ENCODE results near the gene SLC13A2. TPM values are rescaled to one million over a fixed set of nuclear protein-coding genes. Genes with fewer than 3 reads are reported as not detected.
"Not testable (repeated sequence)": the region's sequence is repeated elsewhere in the genome, so short reads cannot be mapped to it uniquely, and the experiment has no call there.

Gene SLC13A2
- total RNA-seq, 1 donor from 2014 or later: not detected

DNA sequence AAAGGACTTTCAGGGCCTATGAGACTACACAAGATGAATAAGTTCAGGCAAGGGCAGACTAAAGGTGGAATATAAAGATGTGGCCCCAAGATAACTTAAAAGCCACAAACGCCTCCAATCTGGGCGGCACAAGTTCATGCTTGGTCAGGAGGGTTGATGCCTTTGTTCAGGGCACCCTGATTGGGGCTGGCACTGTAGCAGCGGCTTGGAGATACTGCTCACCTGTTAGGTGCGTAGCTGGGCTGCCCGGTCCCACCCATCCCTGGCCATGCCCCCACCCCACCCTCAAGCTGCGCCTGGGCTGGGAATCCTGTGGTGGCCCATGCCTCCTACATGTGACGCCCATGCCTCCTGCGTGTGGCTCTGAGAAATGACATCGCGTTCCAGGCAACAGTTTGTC, 12.5 kb upstream of the SLC13A2 start:
- DNase-seq (ENCODE audit: low spot score in 2 of 2, unreplicated experiment in 2 of 2): no peak
- no peak overlapping the region for H3K27ac Mint-ChIP-seq
- H3K27me3 Mint-ChIP-seq (ENCODE audit: low read depth): peaks cover 20% of the 10 kb centered on the region

DNA sequence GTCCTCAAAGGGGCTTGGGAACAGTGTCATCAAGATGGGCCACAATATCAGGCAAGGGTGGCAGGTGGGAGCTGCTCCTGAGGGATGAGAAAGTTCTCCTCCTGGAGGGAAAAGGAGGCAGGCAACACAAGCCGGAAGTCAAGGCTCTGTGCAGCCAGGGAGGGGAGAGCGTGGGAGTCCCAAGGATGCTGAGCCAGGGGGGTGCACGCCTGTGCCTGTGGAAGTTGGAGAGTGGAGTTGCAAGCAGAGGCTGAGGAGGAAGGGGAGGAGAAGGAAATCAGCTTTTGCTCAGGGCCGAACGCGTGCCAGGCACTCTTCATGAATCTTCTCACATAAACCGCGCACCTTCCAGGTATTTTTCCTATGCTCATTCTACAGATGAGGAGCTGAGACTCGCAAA, 7.4 kb upstream of the SLC13A2 start:
- Mint-ChIP-seq H3K27me3 (ENCODE audit: low read depth) (peaks cover 50% of the 10 kb centered on the region), H3K27ac (no peak overlapping the region), H3K9me3 (no peaks in the 10 kb centered on the region), H3K4me3 (no peak overlapping the region), H3K36me3 (no peaks in the 10 kb centered on the region), H3K4me1 (peaks cover 6% of the 10 kb centered on the region)
- no peak for DNase-seq (ENCODE audit: low spot score in 2 of 2, unreplicated experiment in 2 of 2)
- TF ChIP-seq, protein P1, sequence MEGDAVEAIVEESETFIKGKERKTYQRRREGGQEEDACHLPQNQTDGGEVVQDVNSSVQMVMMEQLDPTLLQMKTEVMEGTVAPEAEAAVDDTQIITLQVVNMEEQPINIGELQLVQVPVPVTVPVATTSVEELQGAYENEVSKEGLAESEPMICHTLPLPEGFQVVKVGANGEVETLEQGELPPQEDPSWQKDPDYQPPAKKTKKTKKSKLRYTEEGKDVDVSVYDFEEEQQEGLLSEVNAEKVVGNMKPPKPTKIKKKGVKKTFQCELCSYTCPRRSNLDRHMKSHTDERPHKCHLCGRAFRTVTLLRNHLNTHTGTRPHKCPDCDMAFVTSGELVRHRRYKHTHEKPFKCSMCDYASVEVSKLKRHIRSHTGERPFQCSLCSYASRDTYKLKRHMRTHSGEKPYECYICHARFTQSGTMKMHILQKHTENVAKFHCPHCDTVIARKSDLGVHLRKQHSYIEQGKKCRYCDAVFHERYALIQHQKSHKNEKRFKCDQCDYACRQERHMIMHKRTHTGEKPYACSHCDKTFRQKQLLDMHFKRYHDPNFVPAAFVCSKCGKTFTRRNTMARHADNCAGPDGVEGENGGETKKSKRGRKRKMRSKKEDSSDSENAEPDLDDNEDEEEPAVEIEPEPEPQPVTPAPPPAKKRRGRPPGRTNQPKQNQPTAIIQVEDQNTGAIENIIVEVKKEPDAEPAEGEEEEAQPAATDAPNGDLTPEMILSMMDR (IDR thresholded peaks at IDR 0.05; ENCODE audit: unreplicated experiment): no peak

More for the DNA sequence above, 12.5 kb upstream of the SLC13A2 start:
- Mint-ChIP-seq H3K4me1 (peaks cover under 1% of the 10 kb centered on the region), H3K36me3 (no peaks in the 10 kb centered on the region), H3K9me3 (no peaks in the 10 kb centered on the region), H3K4me3 (no peak overlapping the region)
- TF ChIP-seq, protein P1 (IDR thresholded peaks at IDR 0.05; ENCODE audit: unreplicated experiment): no peak

DNA sequence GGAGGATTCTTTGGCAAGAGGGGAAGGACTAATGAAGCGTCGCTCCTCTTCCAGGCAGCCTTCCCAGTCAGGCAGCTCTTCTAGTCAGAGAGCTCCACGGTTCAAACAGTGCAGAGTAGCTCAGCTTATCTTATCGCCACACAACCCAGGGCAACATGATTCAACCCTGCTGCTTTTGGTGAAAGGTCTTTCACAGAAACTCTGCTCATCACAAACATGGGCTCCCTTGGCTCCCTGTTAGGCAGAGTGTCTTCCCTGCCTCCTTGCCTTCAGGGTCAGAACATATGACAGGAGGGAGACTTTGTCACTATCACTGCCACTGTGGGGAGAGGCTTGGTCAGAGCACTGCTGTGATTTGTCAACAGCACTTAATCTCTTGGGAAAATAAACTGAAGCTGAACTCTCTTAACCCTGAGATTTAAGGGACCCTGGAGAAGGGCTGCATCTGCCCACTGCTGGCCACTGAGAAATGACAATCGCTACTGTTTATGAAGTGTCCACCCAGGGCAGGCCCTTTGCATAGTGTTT, 6.9 kb upstream of the SLC13A2 start:
- peaks cover 50% of the 10 kb centered on the region for H3K27me3 Mint-ChIP-seq (ENCODE audit: low read depth)

DNA sequence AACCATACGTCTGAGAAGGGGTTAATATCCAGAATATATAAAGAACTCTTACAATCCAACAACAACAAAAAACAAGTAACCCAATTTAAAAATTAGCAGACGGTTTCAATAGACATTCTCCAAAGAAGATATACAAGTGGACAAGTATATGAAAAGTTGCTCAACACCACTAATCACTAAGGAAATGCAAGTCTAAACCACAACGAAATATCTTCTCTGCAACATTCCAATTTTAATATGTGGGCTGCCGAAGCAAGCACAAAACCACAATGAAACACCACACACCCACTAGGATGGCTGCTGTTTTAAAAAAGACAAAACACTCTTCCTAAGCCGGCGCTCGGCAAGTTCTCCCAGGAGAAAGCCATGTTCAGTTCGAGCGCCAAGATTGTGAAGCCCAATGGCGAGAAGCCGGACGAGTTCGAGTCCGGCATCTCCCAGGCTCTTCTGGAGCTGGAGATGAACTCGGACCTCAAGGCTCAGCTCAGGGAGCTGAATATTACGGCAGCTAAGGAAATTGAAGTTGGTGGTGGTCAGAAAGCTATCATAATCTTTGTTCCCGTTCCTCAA, 5.9 kb upstream of the SLC13A2 start:
- Mint-ChIP-seq H3K9me3 (no peaks in the 10 kb centered on the region), H3K4me3 (no peak overlapping the region), H3K36me3 (no peaks in the 10 kb centered on the region), H3K27ac (no peak overlapping the region), H3K4me1 (peaks cover 8% of the 10 kb centered on the region), H3K27me3 (ENCODE audit: low read depth) (peaks cover 47% of the 10 kb centered on the region)
- no peak for DNase-seq (ENCODE audit: low spot score in 2 of 2, unreplicated experiment in 2 of 2)
- TF ChIP-seq, protein P1 (IDR thresholded peaks at IDR 0.05; ENCODE audit: unreplicated experiment): no peak

More for the DNA sequence above, 6.9 kb upstream of the SLC13A2 start:
- TF ChIP-seq, protein P1 (IDR thresholded peaks at IDR 0.05; ENCODE audit: unreplicated experiment): no peak
- no peaks in the 10 kb centered on the region for H3K9me3 Mint-ChIP-seq
- no peak for DNase-seq (ENCODE audit: low spot score in 2 of 2, unreplicated experiment in 2 of 2)
- no peak overlapping the region for H3K4me3 Mint-ChIP-seq
- peaks cover 8% of the 10 kb centered on the region for H3K4me1 Mint-ChIP-seq
- no peak overlapping the region for H3K27ac Mint-ChIP-seq
- no peaks in the 10 kb centered on the region for H3K36me3 Mint-ChIP-seq

DNA sequence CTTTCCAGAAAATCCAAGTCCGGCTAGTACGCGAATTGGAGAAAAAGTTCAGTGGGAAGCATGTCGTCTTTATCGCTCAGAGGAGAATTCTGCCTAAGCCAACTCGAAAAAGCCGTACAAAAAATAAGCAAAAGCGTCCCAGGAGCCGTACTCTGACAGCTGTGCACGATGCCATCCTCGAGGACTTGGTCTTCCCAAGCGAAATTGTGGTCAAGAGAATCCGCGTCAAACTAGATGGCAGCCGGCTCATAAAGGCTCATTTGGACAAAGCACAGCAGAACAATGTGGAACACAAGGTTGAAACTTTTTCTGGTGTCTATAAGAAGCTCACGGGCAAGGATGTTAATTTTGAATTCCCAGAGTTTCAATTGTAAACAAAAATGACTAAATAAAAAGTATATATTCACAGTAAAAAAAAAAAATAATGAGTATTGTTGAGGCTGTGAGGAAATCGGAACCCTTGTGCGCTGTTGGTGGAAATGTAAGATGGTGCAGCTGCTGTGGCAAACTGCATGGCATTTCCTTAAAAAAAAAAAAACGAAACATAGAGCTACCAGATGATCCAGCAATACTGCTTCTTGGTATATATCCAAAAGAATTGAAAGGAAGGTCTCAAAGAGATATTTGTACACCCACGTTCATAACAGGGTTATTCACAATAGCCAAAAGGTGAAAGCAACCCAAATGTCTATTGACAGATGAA, 5.3 kb upstream of the SLC13A2 start:
- not testable (repeated sequence) for DNase-seq (ENCODE audit: low spot score in 2 of 2, unreplicated experiment in 2 of 2); H3K27ac Mint-ChIP-seq; H3K4me3 Mint-ChIP-seq; H3K36me3 Mint-ChIP-seq; H3K4me1 Mint-ChIP-seq; H3K9me3 Mint-ChIP-seq
- peaks cover 41% of the 10 kb centered on the region for H3K27me3 Mint-ChIP-seq (ENCODE audit: low read depth)

DNA sequence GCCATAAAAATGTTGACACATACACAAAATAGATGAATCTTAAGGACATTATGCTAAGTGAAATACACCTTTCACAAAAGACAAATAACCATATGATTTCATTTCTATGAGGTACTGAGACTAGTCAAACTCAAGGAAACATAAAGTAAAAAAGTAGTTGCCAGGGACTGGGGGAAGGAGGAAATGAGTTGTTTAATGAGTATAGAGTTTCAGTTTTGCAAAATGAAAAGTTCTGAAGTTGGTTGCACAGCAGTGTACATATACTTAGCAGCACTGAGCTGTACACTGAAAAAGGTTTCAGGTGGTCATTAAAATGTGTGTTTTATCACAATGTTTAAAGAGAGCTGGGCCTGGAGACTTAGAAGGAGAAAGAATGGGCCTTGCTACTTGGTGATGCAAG, 4.7 kb upstream of the SLC13A2 start:
- H3K27me3 Mint-ChIP-seq (ENCODE audit: low read depth): peaks cover 39% of the 10 kb centered on the region
- H3K27ac Mint-ChIP-seq: no peak overlapping the region
- TF ChIP-seq, protein P1 (IDR thresholded peaks at IDR 0.05; ENCODE audit: unreplicated experiment): no peak
- no peaks in the 10 kb centered on the region for H3K36me3 Mint-ChIP-seq
- DNase-seq (ENCODE audit: low spot score in 2 of 2, unreplicated experiment in 2 of 2): no peak
- no peak overlapping the region for H3K4me3 Mint-ChIP-seq
- H3K9me3 Mint-ChIP-seq: no peaks in the 10 kb centered on the region
- peaks cover 8% of the 10 kb centered on the region for H3K4me1 Mint-ChIP-seq

Data from mesothelial cell of epicardium (in vitro differentiated cells).